WTC11 (cell line): ENCODE data around the gene LMF1. TPM values are rescaled to one million over a fixed set of nuclear protein-coding genes. Genes with fewer than 3 reads are reported as not detected.
"Not testable (repeated sequence)": the region's sequence is repeated elsewhere in the genome, so short reads cannot be mapped to it uniquely, and the experiment has no call there.

Source experiments
- ATAC-seq: fragments of 200-7000 bp; cut with Tn5 transposase; 2 replicates; pipeline ENCODE4 v1.10.0; 2021; ENCODE audit warnings: mild to moderate bottlenecking, moderate library complexity
- CTCF ChIA-PET: fragments of 300-600 bp; sonication (Branson Sonifier 250); formaldehyde crosslinking; loops from one replicate; lab custom pipeline; 2021; ENCODE audit warnings: antibody characterized with exemption; lab: Charles Lee
- POLR2A ChIA-PET: fragments of 350-600 bp; sonication (Branson Sonifier 250); formaldehyde crosslinking; loops from one replicate; lab custom pipeline; 2021; ENCODE audit warnings: antibody characterized with exemption; lab: Charles Lee
- DNase-seq: peaks from one replicate; pipeline ENCODE4 v3.0.0; 2021; ENCODE audit warnings: low spot score
- H3K27ac Mint-ChIP-seq: 2 replicates; pipeline ENCODE4 v1.8.0; 2021; ENCODE audit warnings: mixed read lengths
- H3K27me3 Mint-ChIP-seq: 2 replicates; pipeline ENCODE4 v1.8.0; 2021; ENCODE audit warnings: low read depth, mild to moderate bottlenecking, moderate library complexity, mixed read lengths
- H3K36me3 Mint-ChIP-seq: 2 replicates; pipeline ENCODE4 v1.8.0; 2021; ENCODE audit warnings: mixed read lengths
- H3K4me1 Mint-ChIP-seq: 2 replicates; pipeline ENCODE4 v1.8.0; 2022; ENCODE audit warnings: mixed read lengths
- H3K4me3 Mint-ChIP-seq: 2 replicates; pipeline ENCODE4 v1.8.0; 2021; ENCODE audit warnings: mild to moderate bottlenecking, moderate library complexity, mixed read lengths
- H3K9me3 Mint-ChIP-seq: 2 replicates; pipeline ENCODE4 v1.8.0; 2021; ENCODE audit warnings: mixed read lengths
- CREB1 ChIP-seq: sonication (generic); formaldehyde crosslinking; IDR thresholded peaks from 2 replicates; pipeline ENCODE4 v1.8.0; 2023; ENCODE audit warnings: mild to moderate bottlenecking, missing genetic modification reagents
- ETV6 ChIP-seq: sonication (generic); formaldehyde crosslinking; IDR thresholded peaks from 2 replicates; pipeline ENCODE4 v1.8.1; 2022; ENCODE audit warnings: mild to moderate bottlenecking, missing genetic modification reagents
- FOXK1 ChIP-seq: sonication (generic); formaldehyde crosslinking; IDR thresholded peaks from 2 replicates; pipeline ENCODE4 v1.8.0; 2022; ENCODE audit warnings: mild to moderate bottlenecking, moderate library complexity, missing genetic modification reagents
- GABPB1 ChIP-seq: sonication (generic); formaldehyde crosslinking; IDR thresholded peaks from 2 replicates; pipeline ENCODE4 v1.8.1; 2023; ENCODE audit warnings: mild to moderate bottlenecking, missing genetic modification reagents
- MYBL2 ChIP-seq: sonication (generic); formaldehyde crosslinking; IDR thresholded peaks from 2 replicates; pipeline ENCODE4 v1.8.1; 2023; ENCODE audit warnings: mild to moderate bottlenecking, moderate library complexity, missing genetic modification reagents
- NFE2L1 ChIP-seq: sonication (generic); formaldehyde crosslinking; IDR thresholded peaks from 2 replicates; pipeline ENCODE4 v1.8.1; 2023; ENCODE audit warnings: missing genetic modification reagents
- NR1H2 ChIP-seq: sonication (generic); formaldehyde crosslinking; IDR thresholded peaks from 2 replicates; pipeline ENCODE4 v1.9.0; 2021; ENCODE audit warnings: mild to moderate bottlenecking, moderate library complexity, missing genetic modification reagents
- NR2C2 ChIP-seq: sonication (generic); formaldehyde crosslinking; IDR thresholded peaks from 2 replicates; pipeline ENCODE4 v1.8.0; 2022; ENCODE audit warnings: mild to moderate bottlenecking, missing genetic modification reagents
- ZNF263 ChIP-seq: sonication (generic); formaldehyde crosslinking; IDR thresholded peaks from 2 replicates; pipeline ENCODE4 v1.8.1; 2022; ENCODE audit warnings: low read depth, mild to moderate bottlenecking, moderate library complexity, missing genetic modification reagents
- total RNA-seq: library from RNA; stranded (reverse); gene quantifications from 3 replicates; pipeline ENCODE4 v1.2.3, GENCODE V29; 2021
- TF ChIP-seq, protein P1 (sequence below): fragments of 250-450 bp; sonication (Bioruptor Pico); conservative IDR thresholded peaks from 2 replicates; pipeline ENCODE4 v1.9.0; 2021; ENCODE audit warnings: mild to moderate bottlenecking
- TF ChIP-seq, protein P2 (sequence below): sonication (generic); formaldehyde crosslinking; IDR thresholded peaks from 2 replicates; pipeline ENCODE4 v1.8.1; 2023; ENCODE audit warnings: mild to moderate bottlenecking, missing genetic modification reagents, moderate library complexity
- TF ChIP-seq, protein P3 (sequence below): sonication (generic); formaldehyde crosslinking; IDR thresholded peaks from 2 replicates; pipeline ENCODE4 v1.8.0; 2022; ENCODE audit warnings: mild to moderate bottlenecking, missing genetic modification reagents
- TF ChIP-seq, protein P4 (sequence below): sonication (generic); formaldehyde crosslinking; IDR thresholded peaks from 2 replicates; pipeline ENCODE4 v1.8.0; 2022; ENCODE audit warnings: mild to moderate bottlenecking, missing genetic modification reagents
- TF ChIP-seq, protein P5 (sequence below): sonication (generic); formaldehyde crosslinking; conservative IDR thresholded peaks from 2 replicates; pipeline ENCODE4 v1.8.1; 2023; ENCODE audit warnings: mild to moderate bottlenecking, low read depth, missing genetic modification reagents, moderate library complexity
- TF ChIP-seq, protein P6 (sequence below): sonication (generic); formaldehyde crosslinking; IDR thresholded peaks from 2 replicates; pipeline ENCODE4 v1.8.1; 2022; ENCODE audit warnings: low read depth, missing genetic modification reagents, borderline replicate concordance
- TF ChIP-seq, protein P7 (sequence below): sonication (generic); formaldehyde crosslinking; IDR thresholded peaks from 2 replicates; pipeline ENCODE4 v1.8.0; 2023; ENCODE audit warnings: mild to moderate bottlenecking, missing genetic modification reagents

LMF1 gene
- total RNA-seq, 1 experiment from 2014 or later = 10.5 TPM

DNA sequence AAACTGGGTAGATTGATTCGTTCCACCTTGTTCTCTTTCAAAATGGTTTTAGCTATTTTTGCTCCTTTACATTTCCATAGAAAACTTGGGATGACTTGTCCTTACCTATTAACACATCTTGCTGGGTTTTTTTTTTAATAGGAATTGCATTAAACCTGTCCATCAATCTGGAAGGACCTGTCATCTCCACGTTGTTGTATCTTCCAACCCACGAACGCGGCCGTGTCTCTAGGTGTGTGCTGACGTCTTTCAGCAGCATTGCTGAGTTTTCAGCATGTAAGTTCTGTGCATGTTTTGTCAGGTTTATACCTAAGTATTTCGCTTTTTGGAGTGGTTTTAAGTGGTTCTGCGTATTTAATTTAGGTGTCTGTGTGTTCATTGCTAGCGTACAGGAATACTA is 109.9 kb downstream of the LMF1 start:
- Mint-ChIP-seq H3K4me1 (no peaks in the 10 kb centered on the region), H3K4me3 (no peak overlapping the region), H3K9me3 (peaks cover 17% of the 10 kb centered on the region), H3K27ac (no peak overlapping the region), H3K27me3 (peaks cover 5% of the 10 kb centered on the region; the same call in 1 of the 2 replicates), H3K36me3 (peaks cover 18% of the 10 kb centered on the region)
- ChIA-PET POLR2A (interaction anchor here (0.7 kb wide), 1 partner anchor 707 kb away, joined by 3 read pairs; no protein-coding TSS in a partner anchor), CTCF (interaction anchor here (1.1 kb wide), 1 partner anchor 196 kb away, joined by 3 read pairs; no protein-coding TSS in a partner anchor)
- no peak for ATAC-seq
- TF ChIP-seq ETV6 (CRISPR knock-in tag) (no peak), FOXK1 (CRISPR knock-in tag) (no peak)
- TF ChIP-seq, protein P1, sequence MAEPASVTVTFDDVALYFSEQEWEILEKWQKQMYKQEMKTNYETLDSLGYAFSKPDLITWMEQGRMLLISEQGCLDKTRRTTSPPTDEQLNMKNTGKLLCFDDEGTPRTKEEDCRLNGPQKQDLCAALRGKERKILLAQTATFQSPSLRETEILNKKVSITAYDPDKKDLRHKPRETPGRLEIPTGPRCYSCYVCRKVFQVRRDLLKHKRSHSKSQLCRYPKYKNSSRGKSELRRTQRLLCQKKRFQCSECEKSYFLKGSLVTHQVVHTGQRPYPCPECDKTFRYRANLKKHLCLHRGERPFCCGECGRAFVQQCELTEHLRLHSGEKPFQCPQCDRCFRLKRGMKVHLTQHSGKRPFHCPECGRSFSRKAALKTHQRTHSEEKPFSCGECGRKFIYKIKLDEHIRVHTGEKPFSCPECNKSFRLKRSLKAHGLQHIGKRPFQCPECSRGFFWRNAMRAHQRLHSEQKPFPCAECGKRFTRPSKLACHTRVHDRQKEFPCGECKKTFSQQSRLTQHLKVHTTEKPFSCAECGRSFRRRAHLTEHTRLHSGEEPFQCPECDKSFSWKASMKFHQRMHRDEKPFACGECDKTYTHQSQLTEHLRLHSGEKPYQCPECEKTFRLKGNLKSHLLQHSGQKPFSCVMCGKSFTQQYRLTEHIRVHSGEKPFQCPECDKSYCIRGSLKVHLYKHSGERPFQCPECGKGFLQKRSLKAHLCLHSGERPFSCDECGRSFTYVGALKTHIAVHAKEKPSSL (CRISPR knock-in tag) = no peak
- no peak for DNase-seq

DNA sequence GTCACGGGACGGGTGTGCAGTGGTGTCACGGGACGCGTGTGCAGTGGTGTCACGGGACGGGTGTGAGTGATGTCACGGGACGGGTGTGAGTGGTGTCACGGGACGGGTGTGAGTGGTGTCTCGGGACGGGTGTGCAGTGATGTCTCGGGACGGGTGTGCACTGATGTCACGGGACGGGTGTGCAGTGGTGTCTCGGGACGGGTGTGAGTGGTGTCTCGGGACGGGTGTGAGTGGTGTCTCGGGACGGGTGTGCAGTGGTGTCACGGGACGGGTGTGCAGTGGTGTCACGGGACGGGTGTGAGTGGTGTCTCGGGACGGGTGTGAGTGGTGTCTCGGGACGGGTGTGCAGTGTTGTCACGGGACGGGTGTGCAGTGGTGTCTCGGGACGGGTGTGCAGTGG is 111.8 kb downstream of the LMF1 start:
- H3K27ac Mint-ChIP-seq, ATAC-seq, H3K4me1 Mint-ChIP-seq, POLR2A ChIA-PET, H3K4me3 Mint-ChIP-seq, DNase-seq, CTCF ChIA-PET, H3K27me3 Mint-ChIP-seq: not testable (repeated sequence)
- Mint-ChIP-seq H3K9me3 (peaks cover 17% of the 10 kb centered on the region), H3K36me3 (peaks cover 18% of the 10 kb centered on the region)

DNA sequence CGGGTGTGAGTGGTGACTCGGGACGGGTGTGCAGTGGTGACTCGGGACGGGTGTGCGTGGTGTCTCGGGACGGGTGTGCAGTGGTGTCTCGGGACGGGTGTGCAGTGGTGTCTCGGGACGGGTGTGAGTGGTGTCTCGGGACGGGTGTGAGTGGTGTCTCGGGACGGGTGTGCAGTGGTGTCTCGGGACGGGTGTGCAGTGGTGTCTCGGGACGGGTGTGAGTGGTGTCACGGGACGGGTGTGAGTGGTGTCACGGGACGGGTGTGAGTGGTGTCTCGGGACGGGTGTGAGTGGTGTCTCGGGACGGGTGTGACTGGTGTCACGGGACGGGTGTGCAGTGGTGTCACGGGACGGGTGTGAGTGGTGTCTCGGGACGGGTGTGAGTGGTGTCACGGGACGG is 112.3 kb downstream of the LMF1 start:
- DNase-seq, H3K4me1 Mint-ChIP-seq, H3K27ac Mint-ChIP-seq, H3K27me3 Mint-ChIP-seq, H3K4me3 Mint-ChIP-seq, CTCF ChIA-PET, ATAC-seq, POLR2A ChIA-PET: not testable (repeated sequence)
- peaks cover 22% of the 10 kb centered on the region for H3K9me3 Mint-ChIP-seq
- H3K36me3 Mint-ChIP-seq = peaks cover 22% of the 10 kb centered on the region

DNA sequence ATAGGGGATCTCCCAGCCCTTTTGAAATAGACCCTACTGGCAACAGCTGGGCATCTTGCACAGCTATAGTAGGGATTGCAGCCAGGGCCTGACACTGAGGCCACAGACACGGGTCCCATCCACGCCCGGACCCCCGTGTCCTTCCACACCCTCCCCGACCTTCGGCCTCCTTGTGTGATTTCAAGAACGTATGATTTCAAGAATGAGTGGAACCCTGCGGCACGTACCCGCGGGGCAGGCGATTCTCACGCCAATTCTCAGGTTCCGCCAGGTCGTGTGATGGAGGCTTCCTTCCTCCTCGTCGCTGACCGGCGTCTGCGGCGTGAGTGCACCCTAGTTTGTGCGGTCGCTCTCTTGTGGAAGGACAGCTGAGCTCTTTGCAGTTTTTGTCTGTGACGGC is 114.0 kb downstream of the LMF1 start:
- Mint-ChIP-seq H3K9me3 (peaks cover 20% of the 10 kb centered on the region), H3K36me3 (peaks cover 23% of the 10 kb centered on the region), H3K27ac (no peak overlapping the region), H3K27me3 (no peaks in the 10 kb centered on the region), H3K4me3 (no peak overlapping the region), H3K4me1 (no peaks in the 10 kb centered on the region)
- CTCF ChIA-PET = no interaction called here
- POLR2A ChIA-PET = no interaction called here
- ATAC-seq (no peak), DNase-seq (no peak)
- TF ChIP-seq ZNF263 (CRISPR knock-in tag) = no peak
- TF ChIP-seq, protein P2, sequence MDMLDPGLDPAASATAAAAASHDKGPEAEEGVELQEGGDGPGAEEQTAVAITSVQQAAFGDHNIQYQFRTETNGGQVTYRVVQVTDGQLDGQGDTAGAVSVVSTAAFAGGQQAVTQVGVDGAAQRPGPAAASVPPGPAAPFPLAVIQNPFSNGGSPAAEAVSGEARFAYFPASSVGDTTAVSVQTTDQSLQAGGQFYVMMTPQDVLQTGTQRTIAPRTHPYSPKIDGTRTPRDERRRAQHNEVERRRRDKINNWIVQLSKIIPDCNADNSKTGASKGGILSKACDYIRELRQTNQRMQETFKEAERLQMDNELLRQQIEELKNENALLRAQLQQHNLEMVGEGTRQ = no peak
- no peak for TF ChIP-seq NFE2L1 (CRISPR knock-in tag)
- TF ChIP-seq, protein P3, sequence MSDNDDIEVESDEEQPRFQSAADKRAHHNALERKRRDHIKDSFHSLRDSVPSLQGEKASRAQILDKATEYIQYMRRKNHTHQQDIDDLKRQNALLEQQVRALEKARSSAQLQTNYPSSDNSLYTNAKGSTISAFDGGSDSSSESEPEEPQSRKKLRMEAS (CRISPR knock-in tag) = no peak
- TF ChIP-seq, protein P4, sequence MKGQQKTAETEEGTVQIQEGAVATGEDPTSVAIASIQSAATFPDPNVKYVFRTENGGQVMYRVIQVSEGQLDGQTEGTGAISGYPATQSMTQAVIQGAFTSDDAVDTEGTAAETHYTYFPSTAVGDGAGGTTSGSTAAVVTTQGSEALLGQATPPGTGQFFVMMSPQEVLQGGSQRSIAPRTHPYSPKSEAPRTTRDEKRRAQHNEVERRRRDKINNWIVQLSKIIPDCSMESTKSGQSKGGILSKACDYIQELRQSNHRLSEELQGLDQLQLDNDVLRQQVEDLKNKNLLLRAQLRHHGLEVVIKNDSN = no peak
- TF ChIP-seq, protein P5, sequence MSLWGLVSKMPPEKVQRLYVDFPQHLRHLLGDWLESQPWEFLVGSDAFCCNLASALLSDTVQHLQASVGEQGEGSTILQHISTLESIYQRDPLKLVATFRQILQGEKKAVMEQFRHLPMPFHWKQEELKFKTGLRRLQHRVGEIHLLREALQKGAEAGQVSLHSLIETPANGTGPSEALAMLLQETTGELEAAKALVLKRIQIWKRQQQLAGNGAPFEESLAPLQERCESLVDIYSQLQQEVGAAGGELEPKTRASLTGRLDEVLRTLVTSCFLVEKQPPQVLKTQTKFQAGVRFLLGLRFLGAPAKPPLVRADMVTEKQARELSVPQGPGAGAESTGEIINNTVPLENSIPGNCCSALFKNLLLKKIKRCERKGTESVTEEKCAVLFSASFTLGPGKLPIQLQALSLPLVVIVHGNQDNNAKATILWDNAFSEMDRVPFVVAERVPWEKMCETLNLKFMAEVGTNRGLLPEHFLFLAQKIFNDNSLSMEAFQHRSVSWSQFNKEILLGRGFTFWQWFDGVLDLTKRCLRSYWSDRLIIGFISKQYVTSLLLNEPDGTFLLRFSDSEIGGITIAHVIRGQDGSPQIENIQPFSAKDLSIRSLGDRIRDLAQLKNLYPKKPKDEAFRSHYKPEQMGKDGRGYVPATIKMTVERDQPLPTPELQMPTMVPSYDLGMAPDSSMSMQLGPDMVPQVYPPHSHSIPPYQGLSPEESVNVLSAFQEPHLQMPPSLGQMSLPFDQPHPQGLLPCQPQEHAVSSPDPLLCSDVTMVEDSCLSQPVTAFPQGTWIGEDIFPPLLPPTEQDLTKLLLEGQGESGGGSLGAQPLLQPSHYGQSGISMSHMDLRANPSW = no peak
- TF ChIP-seq, protein P6, sequence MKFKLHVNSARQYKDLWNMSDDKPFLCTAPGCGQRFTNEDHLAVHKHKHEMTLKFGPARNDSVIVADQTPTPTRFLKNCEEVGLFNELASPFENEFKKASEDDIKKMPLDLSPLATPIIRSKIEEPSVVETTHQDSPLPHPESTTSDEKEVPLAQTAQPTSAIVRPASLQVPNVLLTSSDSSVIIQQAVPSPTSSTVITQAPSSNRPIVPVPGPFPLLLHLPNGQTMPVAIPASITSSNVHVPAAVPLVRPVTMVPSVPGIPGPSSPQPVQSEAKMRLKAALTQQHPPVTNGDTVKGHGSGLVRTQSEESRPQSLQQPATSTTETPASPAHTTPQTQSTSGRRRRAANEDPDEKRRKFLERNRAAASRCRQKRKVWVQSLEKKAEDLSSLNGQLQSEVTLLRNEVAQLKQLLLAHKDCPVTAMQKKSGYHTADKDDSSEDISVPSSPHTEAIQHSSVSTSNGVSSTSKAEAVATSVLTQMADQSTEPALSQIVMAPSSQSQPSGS (CRISPR knock-in tag) = no peak
- TF ChIP-seq MYBL2 (CRISPR knock-in tag) = no peak
- TF ChIP-seq NR2C2 = no peak
- TF ChIP-seq ETV6 (CRISPR knock-in tag) = no peak
- no peak for TF ChIP-seq NR1H2 (CRISPR knock-in tag)
- TF ChIP-seq GABPB1 = no peak
- TF ChIP-seq, protein P7, sequence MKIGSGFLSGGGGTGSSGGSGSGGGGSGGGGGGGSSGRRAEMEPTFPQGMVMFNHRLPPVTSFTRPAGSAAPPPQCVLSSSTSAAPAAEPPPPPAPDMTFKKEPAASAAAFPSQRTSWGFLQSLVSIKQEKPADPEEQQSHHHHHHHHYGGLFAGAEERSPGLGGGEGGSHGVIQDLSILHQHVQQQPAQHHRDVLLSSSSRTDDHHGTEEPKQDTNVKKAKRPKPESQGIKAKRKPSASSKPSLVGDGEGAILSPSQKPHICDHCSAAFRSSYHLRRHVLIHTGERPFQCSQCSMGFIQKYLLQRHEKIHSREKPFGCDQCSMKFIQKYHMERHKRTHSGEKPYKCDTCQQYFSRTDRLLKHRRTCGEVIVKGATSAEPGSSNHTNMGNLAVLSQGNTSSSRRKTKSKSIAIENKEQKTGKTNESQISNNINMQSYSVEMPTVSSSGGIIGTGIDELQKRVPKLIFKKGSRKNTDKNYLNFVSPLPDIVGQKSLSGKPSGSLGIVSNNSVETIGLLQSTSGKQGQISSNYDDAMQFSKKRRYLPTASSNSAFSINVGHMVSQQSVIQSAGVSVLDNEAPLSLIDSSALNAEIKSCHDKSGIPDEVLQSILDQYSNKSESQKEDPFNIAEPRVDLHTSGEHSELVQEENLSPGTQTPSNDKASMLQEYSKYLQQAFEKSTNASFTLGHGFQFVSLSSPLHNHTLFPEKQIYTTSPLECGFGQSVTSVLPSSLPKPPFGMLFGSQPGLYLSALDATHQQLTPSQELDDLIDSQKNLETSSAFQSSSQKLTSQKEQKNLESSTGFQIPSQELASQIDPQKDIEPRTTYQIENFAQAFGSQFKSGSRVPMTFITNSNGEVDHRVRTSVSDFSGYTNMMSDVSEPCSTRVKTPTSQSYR (CRISPR knock-in tag) = no peak
- no peak for TF ChIP-seq CREB1 (CRISPR knock-in tag)
